GM19463 (cell line): ENCODE results near the gene PLPP2.

Experiments
- ATAC-seq: cut with Tn5 transposase; IDR thresholded peaks from one replicate; pipeline ENCODE4 v1.9.1; 2021; ENCODE audit warnings: mild to moderate bottlenecking, moderate library complexity; ENCODE audit not compliant: unreplicated experiment

The PLPP2 gene

GRCh38 chr19:317710-318508, 26.7 kb upstream of the PLPP2 start:
- ATAC-seq, result no peak

GRCh38 chr19:315811-316210, 24.6 kb upstream of the PLPP2 start:
- no peak for ATAC-seq

GRCh38 chr19:313988-314815, 23.0 kb upstream of the PLPP2 start:
- no peak for ATAC-seq

- no peak for ATAC-seq
These were observed 22.2 kb upstream of the PLPP2 start for GRCh38 chr19:313169-313987.

- no peak for ATAC-seq
These were observed 20.6 kb upstream of the PLPP2 start for GRCh38 chr19:311813-312261.

- no peak for ATAC-seq
These were observed 19.7 kb upstream of the PLPP2 start for GRCh38 chr19:310781-311496.

- no peak for ATAC-seq
These were observed 19.0 kb upstream of the PLPP2 start for GRCh38 chr19:310141-310651.

GRCh38 chr19:309206-309565, 18.0 kb upstream of the PLPP2 start:
- ATAC-seq, result no peak

GRCh38 chr19:308471-309205, 17.4 kb upstream of the PLPP2 start:
- no peak for ATAC-seq

- no peak for ATAC-seq
These were observed 16.7 kb upstream of the PLPP2 start for GRCh38 chr19:307793-308420.

- ATAC-seq, result no peak
These were observed 15.9 kb upstream of the PLPP2 start for GRCh38 chr19:307111-307531.

- no peak for ATAC-seq
These were observed 15.1 kb upstream of the PLPP2 start for GRCh38 chr19:306151-306900.

GRCh38 chr19:305240-306150, 14.3 kb upstream of the PLPP2 start:
- ATAC-seq, result no peak

GRCh38 chr19:296476-297225, 5.4 kb upstream of the PLPP2 start:
- no peak for ATAC-seq

- no peak for ATAC-seq
These were observed 4.6 kb upstream of the PLPP2 start for GRCh38 chr19:295687-296370.
